Muscle of leg (tissue), 11 donors: Measurements from ENCODE around the gene FBXW11. TPM values are rescaled to one million over a fixed set of nuclear protein-coding genes. Genes with fewer than 3 reads are reported as not detected.

Source experiments
- DNase-seq: peaks from one replicate; pipeline ENCODE4 v3.0.0; 2013
- H3K27ac ChIP-seq: one replicate; pipeline ENCODE4 v1.5.1; 2013; ENCODE audit warnings: mild to moderate bottlenecking, low read length, control low read depth
- H3K27me3 ChIP-seq: one replicate; pipeline ENCODE4 v1.6.1; 2013; ENCODE audit warnings: low read length; ENCODE audit not compliant: control insufficient read depth, insufficient read depth
- H3K36me3 ChIP-seq: one replicate; pipeline ENCODE4 v1.6.1; 2013; ENCODE audit warnings: low read length; ENCODE audit not compliant: control insufficient read depth, insufficient read depth
- H3K4me1 ChIP-seq: one replicate; pipeline ENCODE4 v1.6.1; 2013; ENCODE audit warnings: low read length; ENCODE audit not compliant: control insufficient read depth, insufficient read depth
- H3K4me3 ChIP-seq: one replicate; pipeline ENCODE4 v1.5.1; 2013; ENCODE audit warnings: low read length, control low read depth
- H3K9me3 ChIP-seq: replicated peaks from 2 replicates; pipeline ENCODE4 v1.6.1; 2013; ENCODE audit warnings: low read depth, low read length; ENCODE audit not compliant: control insufficient read depth
- WGBS: methylation state at CpG from one replicate; pipeline ENCODE4 v1.1.5; 2013; ENCODE audit warnings: missing lambda C conversion rate; ENCODE audit not compliant: insufficient coverage; 5-methylcytosine and 5-hydroxymethylcytosine counted together
- polyA plus RNA-seq, 8 donors: library from polyadenylated mRNA; unstranded; fragments of 120-200 nt; gene quantifications; one replicate each; pipeline versions ENCODE4 v1.2.1 to v1.2.3, GENCODE V29; 2013; ENCODE audit warnings: inconsistent platforms in 1 of 8, low replicate concordance in 1 of 8; ENCODE audit not compliant: insufficient read length in 8 of 8, insufficient read depth in 1 of 8
- total RNA-seq: library from RNA; stranded (reverse); fragments of 120-200 nt; gene quantifications from one replicate; pipeline ENCODE4 v1.2.4, GENCODE V29; 2013

Gene FBXW11
- total and polyA plus RNA-seq, 9 donors: 28.9 to 45.4 (median 35.9) TPM

DNA sequence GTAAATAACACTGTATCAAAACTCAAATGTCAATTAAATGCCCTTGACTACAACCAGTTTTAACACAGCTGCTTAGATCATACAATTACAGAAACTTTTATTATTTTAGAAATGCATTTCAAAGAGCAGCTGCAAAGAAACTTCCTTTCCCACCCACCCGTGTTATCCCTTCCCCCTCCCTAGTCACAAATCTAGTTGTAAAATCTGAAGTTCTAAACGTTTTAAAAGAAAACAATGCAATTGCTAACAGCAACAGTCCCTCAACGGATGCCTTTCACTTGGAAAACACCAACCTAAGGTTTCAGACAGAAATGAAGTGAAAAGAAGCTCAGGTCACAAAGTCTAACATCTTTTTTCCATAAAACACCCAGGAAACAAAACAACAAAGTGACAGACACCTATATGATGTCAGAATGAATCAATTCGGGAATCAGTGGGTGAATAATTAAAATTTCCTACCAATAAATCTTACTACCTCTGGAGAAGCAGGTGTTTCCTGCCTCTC is 100.3 kb downstream of the FBXW11 start:
- WGBS: no CpG with 5 or more reads among the region's 4 CpGs

DNA sequence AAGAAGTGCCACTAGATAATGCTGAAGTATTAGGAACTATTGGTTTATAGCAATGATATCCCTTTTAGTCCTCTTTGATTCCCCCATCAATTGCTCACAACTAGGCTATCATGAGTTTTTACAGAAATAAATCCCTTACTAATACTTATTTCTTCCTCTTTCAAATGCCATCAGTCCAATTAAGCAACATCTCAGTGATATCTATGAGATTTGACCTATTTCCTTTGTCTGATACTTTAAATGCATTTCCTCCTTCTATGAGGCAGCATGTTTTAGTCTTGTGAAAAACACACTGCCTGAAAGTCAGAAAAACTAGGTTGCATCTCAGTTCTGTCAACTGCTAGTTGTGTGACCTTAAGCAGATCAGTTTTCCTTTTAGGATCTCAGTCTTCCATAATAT is 101.6 kb downstream of the FBXW11 start:
- H3K4me1 ChIP-seq: no peaks in the 10 kb centered on the region
- H3K4me3 ChIP-seq: no peak overlapping the region
- no peaks in the 10 kb centered on the region for H3K27me3 ChIP-seq
- H3K36me3 ChIP-seq: no peaks in the 10 kb centered on the region
- H3K27ac ChIP-seq: no peak overlapping the region
- no peak for DNase-seq
- no peaks in the 10 kb centered on the region for H3K9me3 ChIP-seq

More for the DNA sequence above, 100.3 kb downstream of the FBXW11 start:
- no peak for DNase-seq
- Histone ChIP-seq H3K27ac (no peak overlapping the region), H3K4me1 (no peaks in the 10 kb centered on the region), H3K27me3 (no peaks in the 10 kb centered on the region), H3K36me3 (peaks cover 3% of the 10 kb centered on the region), H3K4me3 (no peak overlapping the region), H3K9me3 (no peaks in the 10 kb centered on the region)

DNA sequence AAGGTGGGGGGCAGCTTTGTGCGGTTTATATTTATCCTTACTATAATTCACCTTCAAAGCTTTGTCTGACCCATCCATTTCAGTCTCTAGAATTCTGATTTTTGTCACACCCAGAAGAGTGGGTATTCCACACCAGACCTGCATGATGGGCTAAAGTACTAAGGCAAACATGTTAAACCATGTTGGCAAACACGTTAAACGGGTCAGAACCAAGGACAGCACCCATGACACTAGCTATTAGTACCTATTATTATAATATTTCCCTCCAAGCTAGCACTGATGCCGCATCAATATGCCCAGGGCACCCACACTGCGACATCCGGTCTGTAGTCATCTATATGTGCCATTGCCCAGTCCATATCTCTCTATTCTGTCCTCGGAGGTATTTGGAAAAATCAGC is 104.7 kb downstream of the FBXW11 start:
- WGBS: 100% methylated on average over 2 of the region's 7 CpGs
- Histone ChIP-seq H3K27ac (no peak overlapping the region), H3K4me3 (no peak overlapping the region), H3K36me3 (no peaks in the 10 kb centered on the region), H3K27me3 (no peaks in the 10 kb centered on the region), H3K9me3 (no peaks in the 10 kb centered on the region), H3K4me1 (no peaks in the 10 kb centered on the region)
- DNase-seq: no peak

DNA sequence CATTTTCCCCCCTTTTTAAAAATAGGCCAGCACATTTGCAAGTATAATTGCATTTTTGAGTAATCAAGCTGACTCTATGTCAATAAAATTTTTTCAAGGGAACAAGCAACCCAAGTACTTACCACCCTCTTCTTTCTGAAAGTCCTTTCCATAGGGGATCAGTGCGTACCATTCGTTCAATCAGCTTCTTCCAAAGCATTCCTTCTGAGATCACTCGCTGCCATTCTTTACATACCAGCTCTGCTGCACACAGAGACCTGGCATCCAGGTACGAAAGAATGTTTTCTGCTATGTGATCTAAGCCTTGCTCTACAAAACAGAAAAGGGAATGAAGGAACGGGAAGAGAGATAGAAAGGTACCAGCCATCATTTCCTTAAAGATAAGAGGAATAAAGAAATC is 106.6 kb downstream of the FBXW11 start:
- no peaks in the 10 kb centered on the region for H3K27me3 ChIP-seq
- H3K36me3 ChIP-seq: no peaks in the 10 kb centered on the region
- WGBS: 100% methylated on average over 2 of the region's 5 CpGs
- no peak overlapping the region for H3K27ac ChIP-seq
- H3K4me3 ChIP-seq: no peak overlapping the region
- H3K9me3 ChIP-seq: no peaks in the 10 kb centered on the region
- H3K4me1 ChIP-seq: peaks cover 4% of the 10 kb centered on the region
- DNase-seq: no peak

DNA sequence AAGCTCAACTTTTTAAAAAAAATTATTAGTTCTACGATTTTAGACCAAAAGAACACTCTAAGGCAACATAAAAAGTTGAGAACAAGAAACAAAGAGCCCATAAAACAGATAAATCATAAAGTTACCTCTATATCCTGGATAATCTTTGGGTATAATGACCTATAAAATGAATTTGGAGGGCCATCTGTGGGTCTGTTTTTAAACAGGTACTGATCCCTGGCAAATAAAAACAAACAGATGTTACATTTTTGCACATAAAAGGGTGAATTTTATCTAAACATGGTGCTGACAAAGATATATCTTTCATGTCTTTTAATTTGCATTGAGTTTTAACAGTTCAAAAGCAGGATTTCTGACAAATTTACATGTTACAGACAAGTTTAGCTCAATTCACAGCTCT is 107.6 kb downstream of the FBXW11 start:
- H3K36me3 ChIP-seq: no peaks in the 10 kb centered on the region
- no peak for DNase-seq
- H3K27ac ChIP-seq: no peak overlapping the region
- H3K27me3 ChIP-seq: no peaks in the 10 kb centered on the region
- H3K4me3 ChIP-seq: no peak overlapping the region
- no CpG with 5 or more reads among the region's 1 CpG for WGBS
- H3K4me1 ChIP-seq: peaks cover 9% of the 10 kb centered on the region
- H3K9me3 ChIP-seq: no peaks in the 10 kb centered on the region

DNA sequence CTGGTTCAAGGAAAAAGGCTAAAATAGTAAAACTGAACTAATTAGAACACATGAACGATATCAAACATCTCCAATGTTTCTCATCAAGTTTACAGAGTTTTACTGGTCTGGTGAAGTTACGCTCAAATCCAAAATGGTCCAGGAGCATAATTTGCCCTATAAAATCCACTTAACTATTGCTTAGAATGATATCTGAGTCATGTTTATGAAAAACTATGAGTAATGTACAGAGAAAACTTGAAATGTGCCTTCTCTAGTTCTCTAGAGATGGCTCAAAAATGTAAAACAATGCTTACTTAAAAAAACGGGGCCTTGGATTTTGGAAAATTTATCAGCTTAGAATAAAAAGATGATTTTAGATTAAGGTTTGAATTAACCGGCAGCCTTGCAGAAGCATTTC is 108.1 kb downstream of the FBXW11 start:
- Histone ChIP-seq H3K27ac (no peak overlapping the region), H3K9me3 (no peaks in the 10 kb centered on the region), H3K36me3 (no peaks in the 10 kb centered on the region), H3K4me3 (no peak overlapping the region), H3K27me3 (no peaks in the 10 kb centered on the region), H3K4me1 (peaks cover 12% of the 10 kb centered on the region)
- no CpG with 5 or more reads among the region's 4 CpGs for WGBS
- no peak for DNase-seq

DNA sequence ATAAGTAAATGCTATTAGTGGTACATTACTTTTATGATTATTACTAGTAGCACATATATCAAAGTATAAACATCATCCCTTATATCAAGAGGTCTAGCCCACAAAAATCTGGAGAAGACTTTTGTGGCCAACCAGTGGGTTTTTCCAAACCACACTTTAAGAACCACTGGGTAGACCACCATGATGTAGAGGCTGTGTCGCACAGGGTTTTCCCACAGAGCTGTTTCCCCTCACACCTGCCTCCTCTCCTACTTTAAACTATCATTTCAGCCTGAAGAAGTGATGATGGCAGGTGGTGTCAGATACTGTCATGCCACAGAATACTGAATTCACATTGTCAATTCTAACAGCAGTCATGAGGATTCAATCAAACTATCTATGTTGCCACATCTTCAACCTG is 109.2 kb downstream of the FBXW11 start:
- H3K27ac ChIP-seq: no peak overlapping the region
- no CpG with 5 or more reads among the region's 1 CpG for WGBS
- H3K4me1 ChIP-seq: peaks cover 15% of the 10 kb centered on the region
- H3K36me3 ChIP-seq: no peaks in the 10 kb centered on the region
- no peaks in the 10 kb centered on the region for H3K27me3 ChIP-seq
- no peak overlapping the region for H3K4me3 ChIP-seq
- H3K9me3 ChIP-seq: no peaks in the 10 kb centered on the region
- no peak for DNase-seq

DNA sequence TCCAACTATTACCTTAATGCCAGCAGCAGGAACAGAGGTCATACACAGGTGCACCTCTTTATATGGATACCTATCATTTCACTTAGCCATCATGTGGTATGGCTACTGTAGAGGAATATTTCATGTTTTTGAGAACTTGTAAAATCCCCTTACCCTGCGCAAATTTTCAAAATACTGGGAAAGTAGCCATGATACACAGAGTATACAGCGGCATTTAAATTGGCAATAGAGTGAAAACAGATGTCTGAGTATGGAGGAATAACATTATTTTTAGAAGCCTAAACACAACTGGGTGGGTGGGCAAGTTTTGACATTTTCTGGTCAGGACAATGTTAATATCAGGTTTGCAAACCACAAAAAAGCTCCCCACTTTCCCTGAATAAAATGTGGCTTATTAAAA is 111.4 kb downstream of the FBXW11 start:
- DNase-seq: peak; percentile 64
- Histone ChIP-seq H3K36me3 (peaks cover 1% of the 10 kb centered on the region), H3K4me1 (peaks cover 15% of the 10 kb centered on the region), H3K27ac (no peak overlapping the region), H3K27me3 (no peaks in the 10 kb centered on the region), H3K9me3 (no peaks in the 10 kb centered on the region), H3K4me3 (no peak overlapping the region)
- WGBS: no CpG with 5 or more reads among the region's 2 CpGs

DNA sequence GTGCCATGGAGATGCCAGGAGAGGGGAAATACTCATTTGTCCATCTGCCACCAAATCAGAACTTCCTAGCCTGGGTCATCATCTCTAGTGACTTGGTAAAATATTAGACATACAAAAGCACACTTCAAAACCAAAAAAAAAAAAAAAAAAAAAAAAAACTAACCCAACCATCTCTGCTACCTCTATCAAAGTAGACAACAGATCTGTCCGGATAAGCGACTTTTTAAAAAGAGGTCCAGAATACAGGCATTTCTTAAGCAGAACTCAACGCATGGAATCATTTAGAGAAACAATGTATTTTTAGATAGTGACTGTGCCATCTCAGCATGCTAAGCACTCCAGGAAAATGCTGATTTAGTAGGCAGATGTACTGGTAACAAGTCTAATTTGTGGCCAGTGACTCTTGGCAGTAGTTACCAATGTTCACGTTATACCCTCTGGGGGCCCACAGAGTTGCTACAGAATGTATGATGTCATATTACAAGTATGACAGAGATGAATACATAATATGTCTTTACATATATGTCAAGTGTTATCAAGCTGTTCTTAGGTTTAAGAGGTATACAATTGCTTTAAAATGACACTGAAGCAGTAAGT is 113.0 kb downstream of the FBXW11 start:
- H3K27ac ChIP-seq: no peak overlapping the region
- DNase-seq: peak; percentile 77
- H3K4me3 ChIP-seq: no peak overlapping the region
- no peaks in the 10 kb centered on the region for H3K9me3 ChIP-seq
- no CpG with 5 or more reads among the region's 4 CpGs for WGBS
- H3K4me1 ChIP-seq: peaks cover 15% of the 10 kb centered on the region
- no peaks in the 10 kb centered on the region for H3K27me3 ChIP-seq
- peaks cover 4% of the 10 kb centered on the region for H3K36me3 ChIP-seq

DNA sequence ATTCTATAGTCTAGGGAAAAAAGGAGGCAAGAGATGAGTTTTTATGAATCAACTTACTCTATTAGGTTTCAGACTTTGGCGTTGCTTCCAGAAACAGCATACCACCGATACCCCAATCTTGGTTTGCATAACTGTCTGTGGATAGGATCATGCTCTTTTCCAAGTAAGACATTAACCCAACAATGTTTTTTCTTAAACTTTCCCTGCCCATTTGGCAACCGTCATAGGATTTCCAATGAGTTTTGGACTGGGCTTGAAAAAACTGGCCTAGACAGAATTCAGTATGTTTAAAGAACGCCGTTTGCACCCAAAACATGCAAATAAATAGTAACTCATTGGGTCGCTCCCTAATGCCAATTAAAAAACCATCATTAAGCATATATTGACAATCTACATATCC is 114.8 kb downstream of the FBXW11 start:
- WGBS: 100% methylated on average over 1 of the region's 6 CpGs

DNA sequence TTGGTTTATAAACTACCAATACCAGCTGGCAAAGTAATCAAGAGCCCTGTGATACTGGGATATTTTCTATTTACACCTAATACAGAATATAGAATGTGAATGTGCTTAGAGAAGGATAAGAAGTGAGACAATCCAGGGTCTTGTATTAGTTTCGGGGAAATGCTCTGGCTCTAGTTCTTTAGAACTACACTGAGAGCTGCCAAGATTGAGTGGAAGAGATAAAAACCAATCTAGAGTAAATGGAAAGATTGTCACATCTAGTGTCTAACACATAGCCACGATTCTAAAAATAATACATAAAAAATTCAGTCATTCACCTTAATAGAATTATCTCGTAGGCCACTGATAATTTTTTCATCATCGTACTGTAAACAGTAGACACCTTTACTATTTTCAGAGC is 115.3 kb downstream of the FBXW11 start:
- no CpG with 5 or more reads among the region's 4 CpGs for WGBS
- H3K36me3 ChIP-seq: peaks cover 10% of the 10 kb centered on the region

More for the DNA sequence above, 114.8 kb downstream of the FBXW11 start:
- H3K4me3 ChIP-seq: no peak overlapping the region
- no peak overlapping the region for H3K27ac ChIP-seq
- peaks cover 10% of the 10 kb centered on the region for H3K36me3 ChIP-seq
- no peak for DNase-seq
- H3K27me3 ChIP-seq: no peaks in the 10 kb centered on the region
- peaks cover 15% of the 10 kb centered on the region for H3K4me1 ChIP-seq
- no peaks in the 10 kb centered on the region for H3K9me3 ChIP-seq

More for the DNA sequence above, 115.3 kb downstream of the FBXW11 start:
- no peak for DNase-seq
- H3K27ac ChIP-seq: no peak overlapping the region
- peaks cover 15% of the 10 kb centered on the region for H3K4me1 ChIP-seq
- no peaks in the 10 kb centered on the region for H3K27me3 ChIP-seq
- no peak overlapping the region for H3K4me3 ChIP-seq
- H3K9me3 ChIP-seq: no peaks in the 10 kb centered on the region
